SK-N-MC (cell line): ENCODE data around the gene FZD4.

Source experiments
- EZH2 ChIP-seq: fragments of 200-600 bp; sonication (generic); IDR thresholded peaks from one replicate; pipeline ENCODE4 v1.6.1; 2017; ENCODE audit warnings: antibody characterized with exemption
- POLR2AphosphoS5 ChIP-seq: IDR thresholded peaks from 2 replicates; pipeline ENCODE4 v1.6.1; 2012; ENCODE audit warnings: mild to moderate bottlenecking, low read depth, low read length, borderline replicate concordance

DNA sequence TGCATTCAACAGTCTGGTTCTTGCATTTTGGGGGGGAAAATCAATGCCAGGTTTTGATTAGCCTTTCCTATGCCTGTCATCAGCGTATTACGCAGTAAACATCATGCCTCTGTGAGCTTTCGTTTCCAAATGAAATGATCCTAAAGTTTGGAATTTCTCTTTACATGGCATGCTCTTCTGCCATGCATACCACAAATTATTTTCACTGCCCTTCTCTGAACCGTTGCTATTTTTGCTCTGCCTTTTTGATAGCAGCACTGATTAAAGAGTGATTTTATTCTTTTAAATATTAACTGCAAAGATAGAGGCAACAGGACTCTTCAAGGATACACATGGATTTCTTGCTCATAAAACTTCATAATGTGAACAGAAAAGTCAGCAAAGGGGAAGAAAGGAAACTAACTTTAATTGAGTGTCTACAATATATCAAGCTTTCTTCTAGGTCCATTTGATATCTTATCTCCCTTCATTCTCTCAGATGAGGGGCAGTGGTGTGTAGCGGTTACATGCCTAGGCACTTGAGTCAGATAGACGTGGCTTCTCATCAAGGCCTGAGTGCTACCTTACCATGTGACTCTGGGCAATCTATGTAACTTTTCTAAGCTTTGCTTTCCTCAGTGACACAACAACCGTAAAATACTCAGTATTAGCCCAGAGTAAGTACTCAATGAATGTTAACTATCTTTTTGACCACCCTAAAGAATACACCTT lies 25.0 kb upstream of the FZD4 start:
- TF ChIP-seq POLR2AphosphoS5 (no peak), EZH2 (no peak)
